Panc1 (cell line): Measurements from ENCODE around the gene PHF19. TPM values are rescaled to one million over a fixed set of nuclear protein-coding genes. Genes with fewer than 3 reads are reported as not detected.

Experiments
- ATAC-seq: fragments of 200-7000 bp; cut with Tn5 transposase; 2 replicates; pipeline ENCODE4 v1.9.1; 2020; ENCODE audit warnings: mild to moderate bottlenecking, moderate library complexity
- BruUV-seq: library from RNA; stranded (reverse); fragments of 400-500 nt; replicated peaks from 2 replicates; lab custom pipeline; 2021; lab: Mats Ljungman, UMichigan
- CTCF ChIA-PET: fragments of 300-600 bp; sonication (Branson Sonifier 250); formaldehyde crosslinking; loops from one replicate; lab custom pipeline; 2022; ENCODE audit warnings: antibody characterized with exemption; lab: Charles Lee
- POLR2A ChIA-PET: fragments of 300-600 bp; sonication (Branson Sonifier 250); formaldehyde crosslinking; loops from one replicate; lab custom pipeline; 2022; ENCODE audit warnings: antibody characterized with exemption; lab: Charles Lee
- DNase-seq: peaks from one replicate; pipeline ENCODE4 v3.0.0-alpha.2; 2010; ENCODE audit warnings: low read depth, low spot score
- H3K27ac ChIP-seq: 2 replicates; pipeline ENCODE4 v1.5.1; 2011; ENCODE audit warnings: mild to moderate bottlenecking, low read length, inconsistent platforms
- H3K27me3 ChIP-seq: fragments of 200-500 bp; sonication (Bioruptor generic); 2 replicates; pipeline ENCODE4 v1.6.0; 2014; ENCODE audit warnings: low read length, inconsistent platforms; ENCODE audit not compliant: control insufficient read depth, insufficient read depth
- H3K36me3 ChIP-seq: fragments of 200-500 bp; sonication (Bioruptor generic); 2 replicates; pipeline ENCODE4 v1.5.1; 2014; ENCODE audit warnings: inconsistent platforms, mild to moderate bottlenecking, low read length, moderate library complexity; ENCODE audit not compliant: control insufficient read depth, insufficient read depth
- H3K4me1 ChIP-seq: 2 replicates; pipeline ENCODE4 v1.5.1; 2011; ENCODE audit warnings: inconsistent platforms, mild to moderate bottlenecking, low read length, moderate library complexity; ENCODE audit not compliant: control insufficient read depth, insufficient read depth
- H3K4me3 ChIP-seq, 2 experiments: 2 replicates each; pipeline ENCODE4 v1.5.1; 2011 to 2012; ENCODE audit warnings: low read depth in 2 of 2, low read length in 2 of 2, mild to moderate bottlenecking in 2 of 2, inconsistent platforms in 1 of 2, moderate library complexity in 1 of 2
- H3K9me3 ChIP-seq: fragments of 200-500 bp; sonication (Bioruptor generic); 2 replicates; pipeline ENCODE4 v1.5.1; 2014; ENCODE audit warnings: low read depth, mild to moderate bottlenecking, inconsistent platforms, low read length, moderate library complexity; ENCODE audit not compliant: control insufficient read depth, insufficient read depth
- POLR2AphosphoS5 ChIP-seq: IDR thresholded peaks from 2 replicates; pipeline ENCODE4 v1.6.1; 2012; ENCODE audit warnings: mild to moderate bottlenecking, low read depth, low read length, moderate library complexity
- SIN3A ChIP-seq: IDR thresholded peaks from 2 replicates; pipeline ENCODE4 v1.6.1; 2012; ENCODE audit warnings: low read depth, mild to moderate bottlenecking, low read length, moderate library complexity, borderline replicate concordance; ENCODE audit not compliant: insufficient read depth
- TCF7L2 ChIP-seq: IDR thresholded peaks from 2 replicates; pipeline ENCODE4 v1.6.1; 2011; ENCODE audit warnings: mild to moderate bottlenecking, low read depth, low read length, inconsistent platforms
- in situ Hi-C: cut with HindIII; loops from 2 replicates; pipeline ENCODE4 v1.10.0; 2016; ENCODE audit warnings: low sequenced_read_pairs, low pct_unique_long_range_greater_than_20kb
- intact Hi-C: fragments of 100-400 bp; cut with micrococcal nuclease; formaldehyde crosslinking; loops from one replicate; pipeline ENCODE4 v1.10.0; 2022; ENCODE audit not compliant: unreplicated experiment
- total RNA-seq: library from RNA; stranded (reverse); gene quantifications from one replicate; pipeline ENCODE4 v1.2.1, GENCODE V29; 2021; ENCODE audit not compliant: unreplicated experiment
- TF ChIP-seq, protein P1 (sequence below): fragments of 450-650 bp; IDR thresholded peaks from 2 replicates; pipeline ENCODE4 v1.5.1; 2017; ENCODE audit warnings: mild to moderate bottlenecking
- TF ChIP-seq, protein P2 (sequence below), 2 experiments: IDR thresholded peaks; 2 replicates each; pipeline ENCODE4 v1.6.1; 2011 to 2012; ENCODE audit warnings: low read depth in 2 of 2, control low read depth in 1 of 2, low read length in 1 of 2, mild to moderate bottlenecking in 1 of 2, moderate library complexity in 1 of 2; ENCODE audit not compliant: insufficient read depth in 1 of 2

Gene PHF19
- total RNA-seq, 1 experiment from 2014 or later = 91.1 TPM

DNA sequence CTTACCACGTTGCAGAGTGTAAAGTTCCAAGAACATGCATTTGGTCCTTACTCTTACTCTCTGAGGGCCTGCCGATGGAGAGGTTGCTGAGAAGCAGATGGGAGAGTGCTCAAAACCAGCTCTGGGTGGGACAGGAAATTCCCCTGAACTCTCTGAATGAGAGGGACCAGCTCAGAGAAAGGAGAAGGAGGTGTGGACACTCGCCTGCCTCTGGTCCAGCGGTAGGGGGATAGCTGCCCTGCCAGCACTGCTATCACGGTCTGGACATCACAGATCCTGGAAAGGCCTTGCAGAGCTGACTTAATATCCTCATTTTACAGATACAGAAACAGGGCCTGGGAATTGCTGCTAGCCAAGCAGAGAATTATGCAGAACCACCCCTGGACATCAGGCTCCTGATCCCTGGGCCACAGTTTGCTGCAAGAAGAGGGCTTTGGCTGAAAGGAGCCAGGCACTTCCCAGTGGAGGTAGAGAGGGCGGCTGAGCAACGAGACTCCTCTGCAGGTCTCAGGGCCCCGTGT lies 44.7 kb upstream of the PHF19 start:
- Histone ChIP-seq H3K4me3 (no peak overlapping the region), H3K27ac (no peak overlapping the region), H3K9me3 (no peaks in the 10 kb centered on the region), H3K4me1 (peaks cover 6% of the 10 kb centered on the region), H3K36me3 (no peaks in the 10 kb centered on the region), H3K27me3 (no peaks in the 10 kb centered on the region)
- CTCF ChIA-PET = no interaction called here
- POLR2A ChIA-PET = no interaction called here
- no peak for TF ChIP-seq SIN3A
- TF ChIP-seq, protein P1, sequence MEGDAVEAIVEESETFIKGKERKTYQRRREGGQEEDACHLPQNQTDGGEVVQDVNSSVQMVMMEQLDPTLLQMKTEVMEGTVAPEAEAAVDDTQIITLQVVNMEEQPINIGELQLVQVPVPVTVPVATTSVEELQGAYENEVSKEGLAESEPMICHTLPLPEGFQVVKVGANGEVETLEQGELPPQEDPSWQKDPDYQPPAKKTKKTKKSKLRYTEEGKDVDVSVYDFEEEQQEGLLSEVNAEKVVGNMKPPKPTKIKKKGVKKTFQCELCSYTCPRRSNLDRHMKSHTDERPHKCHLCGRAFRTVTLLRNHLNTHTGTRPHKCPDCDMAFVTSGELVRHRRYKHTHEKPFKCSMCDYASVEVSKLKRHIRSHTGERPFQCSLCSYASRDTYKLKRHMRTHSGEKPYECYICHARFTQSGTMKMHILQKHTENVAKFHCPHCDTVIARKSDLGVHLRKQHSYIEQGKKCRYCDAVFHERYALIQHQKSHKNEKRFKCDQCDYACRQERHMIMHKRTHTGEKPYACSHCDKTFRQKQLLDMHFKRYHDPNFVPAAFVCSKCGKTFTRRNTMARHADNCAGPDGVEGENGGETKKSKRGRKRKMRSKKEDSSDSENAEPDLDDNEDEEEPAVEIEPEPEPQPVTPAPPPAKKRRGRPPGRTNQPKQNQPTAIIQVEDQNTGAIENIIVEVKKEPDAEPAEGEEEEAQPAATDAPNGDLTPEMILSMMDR = no peak
- no peak for TF ChIP-seq TCF7L2
- no peak for TF ChIP-seq POLR2AphosphoS5
- TF ChIP-seq, protein P2, sequence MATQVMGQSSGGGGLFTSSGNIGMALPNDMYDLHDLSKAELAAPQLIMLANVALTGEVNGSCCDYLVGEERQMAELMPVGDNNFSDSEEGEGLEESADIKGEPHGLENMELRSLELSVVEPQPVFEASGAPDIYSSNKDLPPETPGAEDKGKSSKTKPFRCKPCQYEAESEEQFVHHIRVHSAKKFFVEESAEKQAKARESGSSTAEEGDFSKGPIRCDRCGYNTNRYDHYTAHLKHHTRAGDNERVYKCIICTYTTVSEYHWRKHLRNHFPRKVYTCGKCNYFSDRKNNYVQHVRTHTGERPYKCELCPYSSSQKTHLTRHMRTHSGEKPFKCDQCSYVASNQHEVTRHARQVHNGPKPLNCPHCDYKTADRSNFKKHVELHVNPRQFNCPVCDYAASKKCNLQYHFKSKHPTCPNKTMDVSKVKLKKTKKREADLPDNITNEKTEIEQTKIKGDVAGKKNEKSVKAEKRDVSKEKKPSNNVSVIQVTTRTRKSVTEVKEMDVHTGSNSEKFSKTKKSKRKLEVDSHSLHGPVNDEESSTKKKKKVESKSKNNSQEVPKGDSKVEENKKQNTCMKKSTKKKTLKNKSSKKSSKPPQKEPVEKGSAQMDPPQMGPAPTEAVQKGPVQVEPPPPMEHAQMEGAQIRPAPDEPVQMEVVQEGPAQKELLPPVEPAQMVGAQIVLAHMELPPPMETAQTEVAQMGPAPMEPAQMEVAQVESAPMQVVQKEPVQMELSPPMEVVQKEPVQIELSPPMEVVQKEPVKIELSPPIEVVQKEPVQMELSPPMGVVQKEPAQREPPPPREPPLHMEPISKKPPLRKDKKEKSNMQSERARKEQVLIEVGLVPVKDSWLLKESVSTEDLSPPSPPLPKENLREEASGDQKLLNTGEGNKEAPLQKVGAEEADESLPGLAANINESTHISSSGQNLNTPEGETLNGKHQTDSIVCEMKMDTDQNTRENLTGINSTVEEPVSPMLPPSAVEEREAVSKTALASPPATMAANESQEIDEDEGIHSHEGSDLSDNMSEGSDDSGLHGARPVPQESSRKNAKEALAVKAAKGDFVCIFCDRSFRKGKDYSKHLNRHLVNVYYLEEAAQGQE (IDR thresholded peaks at IDR 0.05; ENCODE audit: insufficient read depth in 1 of 2, low read depth in 2 of 2, low read length in 1 of 2) = no peak
- in situ Hi-C loops (no loop called here), intact Hi-C loops (no loop called here)
- ATAC-seq (no peak), DNase-seq (no peak)
- no TSS peak for BruUV-seq

DNA sequence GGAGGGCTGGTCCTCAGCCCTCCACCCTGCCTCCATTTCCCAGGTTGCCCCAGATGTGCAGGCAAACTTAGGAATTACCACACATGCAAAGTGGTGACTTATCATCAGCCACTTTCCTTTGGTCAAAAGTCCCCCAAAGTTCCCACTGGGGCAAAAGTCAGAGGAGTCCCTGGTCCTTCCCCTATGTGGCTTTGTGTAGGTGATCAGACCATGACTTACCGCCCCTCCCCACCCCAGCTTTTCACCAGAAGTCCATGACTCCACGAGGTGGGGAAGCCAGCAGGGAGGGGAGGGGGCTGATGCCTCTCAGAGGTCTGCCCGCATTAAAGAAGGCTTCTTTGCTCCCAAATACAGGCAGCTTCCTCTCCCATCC lies 43.8 kb upstream of the PHF19 start:
- DNase-seq (no peak), ATAC-seq (no peak)
- H3K27ac ChIP-seq = no peak overlapping the region
- TF ChIP-seq, protein P2 (IDR thresholded peaks at IDR 0.05; ENCODE audit: insufficient read depth in 1 of 2, low read depth in 2 of 2, low read length in 1 of 2) = no peak
- TF ChIP-seq TCF7L2 (no peak), POLR2AphosphoS5 (no peak), SIN3A (no peak)
- TF ChIP-seq, protein P1 = no peak
- intact Hi-C loops (no loop called here), in situ Hi-C loops (no loop called here)
- no peaks in the 10 kb centered on the region for H3K27me3 ChIP-seq
- no peak overlapping the region for H3K4me3 ChIP-seq
- ChIA-PET CTCF (no interaction called here), POLR2A (no interaction called here)
- peaks cover 3% of the 10 kb centered on the region; the same call in 1 of the 2 replicates for H3K4me1 ChIP-seq
- no peaks in the 10 kb centered on the region for H3K36me3 ChIP-seq
- H3K9me3 ChIP-seq = no peaks in the 10 kb centered on the region
- BruUV-seq = no TSS peak
